NT2/D1 (cell line): ENCODE results near the gene PPM1A.

Experiments used
- SUZ12 ChIP-seq: IDR thresholded peaks from 2 replicates; pipeline ENCODE4 v1.6.1; 2011; ENCODE audit not compliant: insufficient read length, insufficient read depth; ENCODE audit errors: extremely low read depth
- YY1 ChIP-seq: IDR thresholded peaks from 2 replicates; pipeline ENCODE4 v1.6.1; 2011; ENCODE audit not compliant: insufficient read length, insufficient read depth
- ZNF274 ChIP-seq: IDR thresholded peaks from 2 replicates; pipeline ENCODE4 v1.6.1; 2011; ENCODE audit warnings: mild to moderate bottlenecking, low read depth, low read length

- TF ChIP-seq YY1 (no peak), ZNF274 (no peak), SUZ12 (no peak)
Observed at GRCh38 chr14:60214003-60214402, 35.0 kb upstream of the PPM1A start.
